Measurements from ENCODE around the gene OR52E5.

The OR52E5 gene

GRCh38 chr11:5892908-5893307 lies at the start of gene OR52E5:
Gene OR52E5 (plus strand): TSS chr11:5893208. CDS start chr11:5900777, 7,569 bp downstream.
- DNase-seq = no peak

GRCh38 chr11:5846701-5847100 lies 46.3 kb upstream of the OR52E5 start:
- no peak for DNase-seq

GRCh38 chr11:5847711-5848110 lies 45.3 kb upstream of the OR52E5 start:
- no peak for DNase-seq

- DNase-seq = no peak
Measured at GRCh38 chr11:5851002-5851401, 42.0 kb upstream of the OR52E5 start.

- DNase-seq = no peak
Measured at GRCh38 chr11:5857590-5857989, 35.4 kb upstream of the OR52E5 start, which contains the start of gene OR52E8. Gene OR52E8 (minus strand): TSS chr11:5857690. CDS start chr11:5857690, 0 bp downstream.

GRCh38 chr11:5865826-5866225 lies 27.2 kb upstream of the OR52E5 start:
- DNase-seq = no peak

GRCh38 chr11:5878564-5878963 lies 14.4 kb upstream of the OR52E5 start:
- no peak for DNase-seq

- DNase-seq = no peak
Measured at GRCh38 chr11:5880329-5880728, 12.7 kb upstream of the OR52E5 start, which contains the start of gene OR52E4. Gene OR52E4 (plus strand): TSS chr11:5880629. CDS start chr11:5884293, 3,664 bp downstream.

GRCh38 chr11:5881756-5882155 lies 11.3 kb upstream of the OR52E5 start:
- DNase-seq = no peak

GRCh38 chr11:5887172-5887571 lies 5.8 kb upstream of the OR52E5 start:
- no peak for DNase-seq

- DNase-seq = no peak
Measured at GRCh38 chr11:5887661-5888060, 5.3 kb upstream of the OR52E5 start.

GRCh38 chr11:5891216-5891800 lies 1.7 kb upstream of the OR52E5 start:
- no peak for DNase-seq

- DNase-seq = no peak
Measured at GRCh38 chr11:5899534-5899933, 6.5 kb downstream of the OR52E5 start.

- no peak for DNase-seq
Measured at GRCh38 chr11:5910540-5910939, 17.5 kb downstream of the OR52E5 start.

- DNase-seq = no peak
Measured at GRCh38 chr11:5922749-5923426, 29.9 kb downstream of the OR52E5 start.

- DNase-seq = no peak
Measured at GRCh38 chr11:5923427-5923776, 30.4 kb downstream of the OR52E5 start.

GRCh38 chr11:5923794-5924193 lies 30.8 kb downstream of the OR52E5 start:
- no peak for DNase-seq

GRCh38 chr11:5928271-5928670 lies 35.3 kb downstream of the OR52E5 start:
- no peak for DNase-seq

GRCh38 chr11:5928811-5929210 lies 35.8 kb downstream of the OR52E5 start:
- no peak for DNase-seq

- DNase-seq = no peak
Measured at GRCh38 chr11:5929571-5930368, 36.8 kb downstream of the OR52E5 start.

- DNase-seq = no peak
Measured at GRCh38 chr11:5930614-5931013, 37.6 kb downstream of the OR52E5 start.

GRCh38 chr11:5931061-5931460 lies 38.1 kb downstream of the OR52E5 start:
- DNase-seq = no peak

GRCh38 chr11:5932671-5933070 lies 39.7 kb downstream of the OR52E5 start:
- no peak for DNase-seq

GRCh38 chr11:5933116-5933515 lies 40.1 kb downstream of the OR52E5 start:
- DNase-seq = no peak

Data from activated CD4-positive, alpha-beta T cell treated with anti-CD3 and anti-CD28 coated beads, Interleukin-2, amount 50 U/mL, for 4 hours (primary cell).